ENCODE results near the gene BEND6.

- TF ChIP-seq CTCF (IDR thresholded peaks at IDR 0.05) (no peak), POLR2A (IDR thresholded peaks at IDR 0.05) (no peak), POLR2AphosphoS5 (IDR thresholded peaks at IDR 0.05) (no peak)
Observed at GRCh38 chr6:56906752-56907151, 48.2 kb upstream of the BEND6 start.
